Activated CD4-positive, alpha-beta memory T cell treated with anti-CD3 and anti-CD28 coated beads for 36 hours (primary cell): ENCODE measurements around the gene PLCH1. TPM values are rescaled to one million over a fixed set of nuclear protein-coding genes. Genes with fewer than 3 reads are reported as not detected.

Source experiments
- CTCF ChIA-PET: fragments of 350-600 bp; sonication (Branson Sonifier 250); formaldehyde crosslinking; loops from one replicate; lab custom pipeline; 2021; ENCODE audit warnings: antibody characterized with exemption, inconsistent platforms; lab: Charles Lee
- POLR2A ChIA-PET: fragments of 350-600 bp; sonication (Branson Sonifier 250); formaldehyde crosslinking; loops from one replicate; lab custom pipeline; 2021; ENCODE audit warnings: antibody characterized with exemption; lab: Charles Lee
- DNase-seq: peaks from one replicate; pipeline ENCODE4 v3.0.0-alpha.2; 2020
- H3K27ac Mint-ChIP-seq: one replicate; pipeline ENCODE4 v1.8.0; 2021; ENCODE audit warnings: mixed read lengths
- H3K27me3 Mint-ChIP-seq: one replicate; pipeline ENCODE4 v1.8.0; 2021; ENCODE audit warnings: mixed read lengths
- H3K36me3 Mint-ChIP-seq: one replicate; pipeline ENCODE4 v1.8.0; 2021; ENCODE audit warnings: mixed read lengths
- H3K4me1 Mint-ChIP-seq: one replicate; pipeline ENCODE4 v1.8.0; 2021; ENCODE audit warnings: low read depth, mixed read lengths
- H3K4me3 Mint-ChIP-seq: one replicate; pipeline ENCODE4 v1.8.0; 2021; ENCODE audit warnings: mild to moderate bottlenecking, mixed read lengths
- H3K9me3 Mint-ChIP-seq: one replicate; pipeline ENCODE4 v1.8.0; 2021; ENCODE audit warnings: mixed read lengths
- intact Hi-C: fragments of 100-400 bp; cut with micrococcal nuclease; formaldehyde crosslinking; loops from one replicate; pipeline ENCODE4 v1.15.1; 2023
- total RNA-seq, 2 experiments: library from RNA; stranded (reverse); gene quantifications; one replicate each; pipeline ENCODE4 v1.2.3, GENCODE V29; 2021

Gene PLCH1
- total RNA-seq, 2 experiments from 2014 or later = 0.10 to 0.12 TPM

- CTCF ChIA-PET = no interaction called here
- H3K9me3 Mint-ChIP-seq = no peaks in the 10 kb centered on the region
- H3K4me3 Mint-ChIP-seq = no peak overlapping the region
- peak; percentile 9 for DNase-seq
- no peak overlapping the region for H3K27ac Mint-ChIP-seq
- no peaks in the 10 kb centered on the region for H3K27me3 Mint-ChIP-seq
- intact Hi-C loops = no loop called here
- no peaks in the 10 kb centered on the region for H3K4me1 Mint-ChIP-seq
- H3K36me3 Mint-ChIP-seq = no peaks in the 10 kb centered on the region
- POLR2A ChIA-PET = no interaction called here
These were observed 409.8 kb downstream of the PLCH1 start for GRCh38 chr3:155334914-155335723.

DNA sequence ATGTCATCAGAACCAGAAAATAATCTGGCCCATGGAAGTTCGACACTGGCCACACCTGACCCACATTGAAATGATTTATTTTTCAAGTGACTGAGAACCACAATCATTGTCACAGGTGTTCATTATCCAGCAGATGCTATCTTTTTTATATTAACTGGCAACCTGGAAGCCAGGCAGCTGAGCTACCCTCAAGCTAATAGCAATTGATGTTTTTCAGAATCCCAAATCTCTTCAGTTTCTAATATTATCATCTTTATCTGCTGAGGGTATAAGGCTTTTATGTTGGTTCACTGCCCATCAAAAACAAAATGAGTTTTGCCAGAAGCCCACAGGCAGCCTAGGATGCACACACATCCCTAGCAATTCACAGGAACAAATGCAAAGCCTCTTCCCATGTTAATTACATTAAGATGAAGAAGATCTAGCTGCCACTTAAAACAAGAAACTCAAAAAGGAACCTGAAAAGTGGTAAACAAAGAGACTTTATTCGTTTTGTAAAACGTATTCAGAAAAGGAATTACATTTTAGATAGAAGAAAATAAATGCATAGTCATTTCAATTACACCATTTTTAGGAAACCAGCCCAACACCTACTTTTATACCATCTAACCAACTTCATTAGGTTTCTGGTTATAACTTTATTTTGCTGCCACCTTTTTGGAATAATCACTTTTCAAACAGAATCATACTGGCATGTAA lies 410.5 kb downstream of the PLCH1 start:
- no peaks in the 10 kb centered on the region for H3K9me3 Mint-ChIP-seq
- intact Hi-C loops = no loop called here
- no peaks in the 10 kb centered on the region for H3K36me3 Mint-ChIP-seq
- no peak for DNase-seq
- H3K27me3 Mint-ChIP-seq = no peaks in the 10 kb centered on the region
- CTCF ChIA-PET = no interaction called here
- H3K4me1 Mint-ChIP-seq = no peaks in the 10 kb centered on the region
- POLR2A ChIA-PET = no interaction called here
- no peak overlapping the region for H3K27ac Mint-ChIP-seq
- no peak overlapping the region for H3K4me3 Mint-ChIP-seq

DNA sequence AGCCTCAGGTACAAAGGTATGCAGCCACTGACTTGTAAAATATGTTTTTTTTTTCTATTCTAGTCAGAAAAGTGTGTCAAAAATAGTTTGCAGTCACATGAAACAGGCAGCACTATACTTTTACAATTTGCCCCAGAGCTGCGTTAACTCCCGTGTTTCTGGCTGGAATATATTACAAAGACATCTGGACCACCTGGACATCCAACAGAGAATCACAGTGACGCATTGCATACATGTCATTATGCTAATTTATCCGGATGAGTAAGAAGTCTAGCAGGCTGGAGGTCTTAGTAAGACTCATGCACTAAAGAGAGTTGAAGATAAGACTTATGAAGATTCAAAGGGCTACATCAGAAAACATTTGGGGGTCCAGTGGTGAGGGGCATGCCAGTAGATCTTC lies 412.2 kb downstream of the PLCH1 start:
- H3K4me1 Mint-ChIP-seq = no peaks in the 10 kb centered on the region

DNA sequence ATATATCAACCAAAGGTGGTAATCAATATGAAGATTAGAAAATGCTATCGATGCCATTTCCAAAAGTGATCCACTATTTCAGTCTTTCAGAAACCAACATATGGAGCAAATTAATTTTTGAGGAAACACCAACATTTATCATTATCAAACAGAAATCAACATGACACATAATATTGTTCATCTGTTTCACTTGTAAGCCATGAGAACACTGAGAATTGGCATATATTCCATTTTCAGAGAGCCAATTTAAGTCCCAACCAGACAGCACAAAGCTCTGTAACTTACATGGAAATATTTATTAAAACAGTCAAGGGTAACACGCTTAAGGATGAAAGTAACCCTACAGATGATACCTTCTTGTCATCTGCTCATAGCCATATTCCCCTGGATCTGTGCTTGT lies 413.8 kb downstream of the PLCH1 start:
- ChIA-PET POLR2A (no interaction called here), CTCF (no interaction called here)
- H3K27ac Mint-ChIP-seq = no peak overlapping the region
- peaks cover 3% of the 10 kb centered on the region for H3K27me3 Mint-ChIP-seq
- no peak overlapping the region for H3K4me3 Mint-ChIP-seq
- no peaks in the 10 kb centered on the region for H3K36me3 Mint-ChIP-seq
- no peaks in the 10 kb centered on the region for H3K4me1 Mint-ChIP-seq
- intact Hi-C loops = no loop called here
- no peaks in the 10 kb centered on the region for H3K9me3 Mint-ChIP-seq
- DNase-seq = no peak

More for the DNA sequence above, 412.2 kb downstream of the PLCH1 start:
- intact Hi-C loops = no loop called here
- H3K36me3 Mint-ChIP-seq = no peaks in the 10 kb centered on the region
- no peaks in the 10 kb centered on the region for H3K9me3 Mint-ChIP-seq
- peaks cover 3% of the 10 kb centered on the region for H3K27me3 Mint-ChIP-seq
- H3K4me3 Mint-ChIP-seq = no peak overlapping the region
- ChIA-PET POLR2A (no interaction called here), CTCF (no interaction called here)
- H3K27ac Mint-ChIP-seq = no peak overlapping the region
- DNase-seq = no peak

DNA sequence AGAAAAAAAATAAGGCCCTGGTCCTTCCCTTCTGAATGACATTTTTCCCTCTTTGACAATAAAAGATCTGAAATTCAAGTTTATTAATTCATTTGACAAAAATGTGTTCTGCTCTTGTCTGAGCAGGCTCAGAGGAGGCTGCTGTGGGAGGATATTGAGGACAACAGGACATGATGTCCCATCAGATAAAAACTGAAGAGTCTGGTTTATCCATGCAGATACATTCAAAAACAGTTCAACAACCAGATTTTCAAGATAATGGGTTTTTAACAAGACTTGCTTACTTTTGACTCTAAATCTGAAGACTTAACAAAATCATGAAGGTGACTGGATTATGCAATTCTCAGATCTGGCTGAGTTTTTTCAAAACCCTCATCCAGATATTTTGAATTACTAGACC lies 414.5 kb downstream of the PLCH1 start:
- intact Hi-C loops = no loop called here
- Mint-ChIP-seq H3K9me3 (no peaks in the 10 kb centered on the region), H3K4me1 (no peaks in the 10 kb centered on the region), H3K27me3 (peaks cover 3% of the 10 kb centered on the region), H3K4me3 (no peak overlapping the region), H3K36me3 (no peaks in the 10 kb centered on the region), H3K27ac (no peak overlapping the region)
- POLR2A ChIA-PET = no interaction called here
- CTCF ChIA-PET = no interaction called here
- DNase-seq = no peak

DNA sequence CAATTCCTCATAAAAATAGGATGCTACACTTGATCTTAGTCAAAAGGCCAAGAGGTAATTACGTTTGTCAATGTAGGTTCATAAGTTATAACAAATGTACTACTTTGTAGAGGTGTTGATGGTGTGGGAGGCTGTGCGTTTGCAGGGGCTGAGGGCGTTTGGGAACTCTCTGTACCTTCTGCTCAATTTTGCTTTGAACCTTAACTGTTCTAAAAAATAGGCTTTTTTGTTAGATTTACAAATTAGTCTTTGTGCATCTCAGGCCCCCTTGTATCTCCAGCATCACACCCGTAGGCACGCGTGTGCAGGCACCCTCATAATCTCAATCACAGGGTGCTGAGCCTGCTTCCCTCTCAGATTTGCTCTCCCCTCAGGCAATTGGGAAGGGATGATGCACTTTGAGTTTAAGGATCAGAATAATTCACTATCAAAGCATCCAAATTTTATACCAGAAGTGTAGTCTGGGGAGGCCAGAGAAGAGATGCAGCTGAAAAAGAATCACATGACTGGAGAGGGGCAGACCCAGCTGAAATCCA lies 415.3 kb downstream of the PLCH1 start:
- no peak overlapping the region for H3K4me3 Mint-ChIP-seq

DNA sequence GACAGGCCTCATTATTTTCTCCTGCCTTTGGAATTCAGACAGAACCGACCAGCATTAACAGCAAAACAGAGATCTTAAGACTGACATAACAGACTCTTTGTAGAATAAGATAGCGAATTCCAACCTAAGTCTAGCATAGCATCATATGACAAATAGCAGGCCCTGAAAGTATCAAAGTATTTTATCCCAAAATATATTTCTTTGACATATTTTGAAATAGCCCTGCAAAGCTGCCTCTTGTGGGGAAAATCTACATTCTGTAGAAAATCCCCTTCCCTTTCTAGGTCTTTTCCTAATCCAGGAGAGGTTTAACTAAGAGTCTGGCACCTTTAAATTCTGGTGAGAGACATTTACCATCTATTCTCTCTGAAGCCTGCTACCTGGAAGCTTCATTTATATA lies 417.0 kb downstream of the PLCH1 start:
- Mint-ChIP-seq H3K27me3 (peaks cover 3% of the 10 kb centered on the region), H3K4me3 (no peak overlapping the region), H3K27ac (no peak overlapping the region), H3K4me1 (no peaks in the 10 kb centered on the region), H3K9me3 (no peaks in the 10 kb centered on the region), H3K36me3 (no peaks in the 10 kb centered on the region)
- POLR2A ChIA-PET = no interaction called here
- CTCF ChIA-PET = no interaction called here
- no peak for DNase-seq
- intact Hi-C loops = no loop called here

More for the DNA sequence above, 415.3 kb downstream of the PLCH1 start:
- no peak for DNase-seq
- no peaks in the 10 kb centered on the region for H3K36me3 Mint-ChIP-seq
- ChIA-PET CTCF (no interaction called here), POLR2A (no interaction called here)
- H3K27ac Mint-ChIP-seq = no peak overlapping the region
- no peaks in the 10 kb centered on the region for H3K9me3 Mint-ChIP-seq
- H3K27me3 Mint-ChIP-seq = peaks cover 3% of the 10 kb centered on the region
- no peaks in the 10 kb centered on the region for H3K4me1 Mint-ChIP-seq
- intact Hi-C loops = no loop called here

DNA sequence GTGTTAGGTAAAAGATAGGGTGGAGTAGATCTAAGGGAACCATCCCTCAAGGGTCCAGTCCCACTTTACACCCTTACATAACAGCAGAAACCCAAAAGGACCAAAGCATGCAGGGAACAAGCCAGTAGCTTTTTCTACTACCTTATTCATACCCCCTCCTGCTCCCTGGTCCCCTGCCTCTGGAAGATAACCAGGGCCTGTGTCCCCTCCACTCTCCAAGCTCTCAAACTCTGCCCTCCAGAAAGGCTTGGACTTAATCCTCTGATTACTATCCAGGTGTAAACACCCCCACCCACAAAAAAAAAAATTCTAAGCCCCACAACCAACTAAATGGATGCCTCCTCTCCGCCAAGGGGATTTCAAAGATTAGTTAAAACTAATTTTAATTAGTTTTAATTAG lies 417.4 kb downstream of the PLCH1 start:
- H3K9me3 Mint-ChIP-seq = no peaks in the 10 kb centered on the region
- H3K4me1 Mint-ChIP-seq = no peaks in the 10 kb centered on the region
- H3K36me3 Mint-ChIP-seq = no peaks in the 10 kb centered on the region
- H3K27ac Mint-ChIP-seq = no peak overlapping the region
- DNase-seq = no peak
- intact Hi-C loops = no loop called here
- POLR2A ChIA-PET = no interaction called here
- CTCF ChIA-PET = no interaction called here
- peaks cover 3% of the 10 kb centered on the region for H3K27me3 Mint-ChIP-seq
- H3K4me3 Mint-ChIP-seq = no peak overlapping the region

GRCh38 chr3:155326901-155327300 lies 418.0 kb downstream of the PLCH1 start:
- POLR2A ChIA-PET = no interaction called here
- Mint-ChIP-seq H3K4me1 (no peaks in the 10 kb centered on the region), H3K9me3 (no peaks in the 10 kb centered on the region), H3K27me3 (peaks cover 3% of the 10 kb centered on the region), H3K27ac (no peak overlapping the region), H3K36me3 (no peaks in the 10 kb centered on the region), H3K4me3 (no peak overlapping the region)
- no peak for DNase-seq
- intact Hi-C loops = no loop called here
- CTCF ChIA-PET = no interaction called here

DNA sequence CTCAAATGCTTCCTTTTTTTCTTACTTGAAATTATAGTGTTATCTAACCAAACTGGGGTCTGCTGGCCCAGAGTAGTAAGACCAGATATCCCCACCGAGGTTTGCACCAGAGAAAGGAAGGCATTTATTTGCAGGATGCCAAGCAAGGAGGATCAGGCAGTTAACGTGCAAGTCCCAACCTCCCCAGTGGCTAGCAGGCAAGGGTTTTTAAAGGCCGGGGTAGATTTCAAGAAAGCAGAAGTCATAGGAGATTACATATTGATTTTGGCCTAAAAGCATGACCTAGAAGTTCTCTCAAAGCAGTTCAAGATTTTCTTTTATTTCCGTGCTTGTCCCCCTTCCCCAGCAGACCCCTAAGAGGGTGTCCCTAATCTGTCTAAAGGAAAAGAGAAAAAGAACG lies 418.6 kb downstream of the PLCH1 start:
- Mint-ChIP-seq H3K27me3 (peaks cover 3% of the 10 kb centered on the region), H3K36me3 (no peaks in the 10 kb centered on the region), H3K4me1 (no peaks in the 10 kb centered on the region), H3K9me3 (no peaks in the 10 kb centered on the region), H3K27ac (no peak overlapping the region), H3K4me3 (no peak overlapping the region)
- ChIA-PET CTCF (no interaction called here), POLR2A (no interaction called here)
- intact Hi-C loops = no loop called here
- DNase-seq = no peak
